Nephron progenitor cell (in vitro differentiated cells): ENCODE results near the gene TRABD2B.

Source experiments
- DNase-seq: peaks from one replicate; pipeline ENCODE4 v3.0.0; 2021
- H3K27ac Mint-ChIP-seq: 2 replicates; pipeline ENCODE4 v1.8.0; 2021; ENCODE audit warnings: mild to moderate bottlenecking, moderate library complexity, mixed read lengths
- H3K27me3 Mint-ChIP-seq: 2 replicates; pipeline ENCODE4 v1.8.0; 2021; ENCODE audit warnings: mild to moderate bottlenecking, low read depth, mixed read lengths; ENCODE audit not compliant: poor library complexity
- H3K36me3 Mint-ChIP-seq: 2 replicates; pipeline ENCODE4 v1.8.0; 2021; ENCODE audit warnings: low read depth, mixed read lengths
- H3K4me1 Mint-ChIP-seq: 2 replicates; pipeline ENCODE4 v1.8.0; 2021; ENCODE audit warnings: mixed read lengths
- H3K4me3 Mint-ChIP-seq: 2 replicates; pipeline ENCODE4 v1.8.0; 2021; ENCODE audit warnings: mild to moderate bottlenecking, moderate library complexity, mixed read lengths
- H3K9me3 Mint-ChIP-seq: 2 replicates; pipeline ENCODE4 v1.8.0; 2021; ENCODE audit warnings: mild to moderate bottlenecking, moderate library complexity, mixed read lengths
- TF ChIP-seq, protein P1 (sequence below): fragments of 200-600 bp; sonication (generic); IDR thresholded peaks from 2 replicates; pipeline ENCODE4 v1.5.0; 2021; ENCODE audit warnings: antibody characterized with exemption

Gene TRABD2B

DNA sequence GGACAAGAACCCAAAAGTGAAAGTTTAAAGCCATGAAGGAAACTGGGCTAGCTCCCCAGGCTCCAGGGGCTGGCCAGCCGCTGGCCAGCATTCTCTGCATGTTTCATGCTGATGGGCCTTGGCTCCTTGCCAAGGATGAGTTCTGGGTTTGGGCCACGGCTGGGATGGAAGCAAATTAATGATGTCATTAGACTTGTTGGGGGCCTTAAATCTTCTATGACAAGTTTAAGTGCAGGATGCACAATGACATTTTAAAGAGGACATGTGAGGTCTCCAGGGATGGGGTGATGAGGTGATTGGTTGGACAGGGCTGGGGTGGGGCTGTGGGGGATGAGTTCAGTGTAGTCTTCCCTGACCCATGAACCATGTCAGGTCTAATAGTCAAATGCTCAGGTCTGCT is 199.6 kb downstream of the TRABD2B start:
- peaks cover 11% of the 10 kb centered on the region for H3K4me1 Mint-ChIP-seq
- no peaks in the 10 kb centered on the region for H3K9me3 Mint-ChIP-seq
- no peak for DNase-seq
- H3K27ac Mint-ChIP-seq = no peak overlapping the region
- peaks cover 19% of the 10 kb centered on the region for H3K27me3 Mint-ChIP-seq
- H3K36me3 Mint-ChIP-seq = peaks cover 41% of the 10 kb centered on the region
- no peak overlapping the region for H3K4me3 Mint-ChIP-seq
- TF ChIP-seq, protein P1, sequence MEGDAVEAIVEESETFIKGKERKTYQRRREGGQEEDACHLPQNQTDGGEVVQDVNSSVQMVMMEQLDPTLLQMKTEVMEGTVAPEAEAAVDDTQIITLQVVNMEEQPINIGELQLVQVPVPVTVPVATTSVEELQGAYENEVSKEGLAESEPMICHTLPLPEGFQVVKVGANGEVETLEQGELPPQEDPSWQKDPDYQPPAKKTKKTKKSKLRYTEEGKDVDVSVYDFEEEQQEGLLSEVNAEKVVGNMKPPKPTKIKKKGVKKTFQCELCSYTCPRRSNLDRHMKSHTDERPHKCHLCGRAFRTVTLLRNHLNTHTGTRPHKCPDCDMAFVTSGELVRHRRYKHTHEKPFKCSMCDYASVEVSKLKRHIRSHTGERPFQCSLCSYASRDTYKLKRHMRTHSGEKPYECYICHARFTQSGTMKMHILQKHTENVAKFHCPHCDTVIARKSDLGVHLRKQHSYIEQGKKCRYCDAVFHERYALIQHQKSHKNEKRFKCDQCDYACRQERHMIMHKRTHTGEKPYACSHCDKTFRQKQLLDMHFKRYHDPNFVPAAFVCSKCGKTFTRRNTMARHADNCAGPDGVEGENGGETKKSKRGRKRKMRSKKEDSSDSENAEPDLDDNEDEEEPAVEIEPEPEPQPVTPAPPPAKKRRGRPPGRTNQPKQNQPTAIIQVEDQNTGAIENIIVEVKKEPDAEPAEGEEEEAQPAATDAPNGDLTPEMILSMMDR = no peak

DNA sequence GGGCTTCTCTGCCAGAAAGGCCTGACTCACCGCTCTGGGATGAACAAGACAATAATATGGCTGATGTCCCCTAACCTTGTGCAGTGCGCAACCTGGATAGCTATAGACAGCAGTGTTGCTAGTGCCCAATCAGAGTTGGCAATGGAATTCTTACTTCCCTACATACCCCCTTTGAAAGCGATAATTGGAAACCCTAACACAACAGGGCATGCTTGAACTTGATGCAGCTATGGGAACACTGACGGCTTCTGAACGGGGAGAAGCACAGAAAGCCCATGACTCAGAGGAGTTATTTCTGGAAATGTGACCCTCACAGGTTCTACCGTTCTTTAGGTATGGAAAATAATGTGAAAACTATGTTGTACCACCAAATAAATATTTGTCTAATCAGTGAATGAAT is 200.6 kb downstream of the TRABD2B start:
- Mint-ChIP-seq H3K36me3 (peaks cover 41% of the 10 kb centered on the region), H3K4me1 (peaks cover 8% of the 10 kb centered on the region)

GRCh38 chr1:47795102-47795501 is 202.1 kb downstream of the TRABD2B start:
- DNase-seq = no peak
- peaks cover 22% of the 10 kb centered on the region for H3K27me3 Mint-ChIP-seq
- no peak overlapping the region for H3K4me3 Mint-ChIP-seq
- H3K9me3 Mint-ChIP-seq = no peaks in the 10 kb centered on the region
- peaks cover 34% of the 10 kb centered on the region for H3K36me3 Mint-ChIP-seq
- TF ChIP-seq, protein P1 = no peak
- peaks cover 8% of the 10 kb centered on the region for H3K4me1 Mint-ChIP-seq
- H3K27ac Mint-ChIP-seq = no peak overlapping the region

More for the DNA sequence above, 200.6 kb downstream of the TRABD2B start:
- H3K9me3 Mint-ChIP-seq = no peaks in the 10 kb centered on the region
- TF ChIP-seq, protein P1 = no peak
- H3K4me3 Mint-ChIP-seq = no peak overlapping the region
- no peak overlapping the region for H3K27ac Mint-ChIP-seq
- H3K27me3 Mint-ChIP-seq = peaks cover 19% of the 10 kb centered on the region
- DNase-seq = no peak

DNA sequence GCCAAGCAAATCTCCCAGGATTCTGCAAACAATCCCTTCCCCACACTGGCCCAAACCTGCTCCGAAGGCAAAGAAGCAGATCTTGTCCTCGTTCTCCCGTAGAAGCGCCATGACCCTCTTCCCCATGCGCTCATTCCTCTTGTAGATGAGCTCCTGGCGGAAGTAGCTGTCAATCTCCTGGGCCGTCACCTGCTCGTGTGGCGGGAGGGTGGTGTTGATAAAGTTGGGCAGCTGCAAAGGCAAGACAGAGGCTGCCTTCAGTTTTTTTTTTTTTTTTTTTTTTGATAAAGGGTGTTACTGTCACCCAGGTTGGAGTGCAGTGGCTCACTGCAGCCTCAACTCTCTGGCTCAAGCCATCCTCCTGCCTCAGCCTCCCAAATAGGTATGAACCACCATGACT is 202.7 kb downstream of the TRABD2B start:
- H3K36me3 Mint-ChIP-seq = peaks cover 32% of the 10 kb centered on the region
- TF ChIP-seq, protein P1 = no peak
- H3K27ac Mint-ChIP-seq = no peak overlapping the region
- peaks cover 23% of the 10 kb centered on the region for H3K27me3 Mint-ChIP-seq
- H3K4me3 Mint-ChIP-seq = no peak overlapping the region
- DNase-seq = no peak
- H3K4me1 Mint-ChIP-seq = peaks cover 8% of the 10 kb centered on the region
- no peaks in the 10 kb centered on the region for H3K9me3 Mint-ChIP-seq

GRCh38 chr1:47794081-47794480 is 203.1 kb downstream of the TRABD2B start:
- Mint-ChIP-seq H3K27ac (no peak overlapping the region), H3K27me3 (peaks cover 26% of the 10 kb centered on the region), H3K36me3 (peaks cover 33% of the 10 kb centered on the region), H3K4me1 (peaks cover 8% of the 10 kb centered on the region), H3K4me3 (no peak overlapping the region), H3K9me3 (no peaks in the 10 kb centered on the region)
- TF ChIP-seq, protein P1 = no peak
- DNase-seq = no peak

DNA sequence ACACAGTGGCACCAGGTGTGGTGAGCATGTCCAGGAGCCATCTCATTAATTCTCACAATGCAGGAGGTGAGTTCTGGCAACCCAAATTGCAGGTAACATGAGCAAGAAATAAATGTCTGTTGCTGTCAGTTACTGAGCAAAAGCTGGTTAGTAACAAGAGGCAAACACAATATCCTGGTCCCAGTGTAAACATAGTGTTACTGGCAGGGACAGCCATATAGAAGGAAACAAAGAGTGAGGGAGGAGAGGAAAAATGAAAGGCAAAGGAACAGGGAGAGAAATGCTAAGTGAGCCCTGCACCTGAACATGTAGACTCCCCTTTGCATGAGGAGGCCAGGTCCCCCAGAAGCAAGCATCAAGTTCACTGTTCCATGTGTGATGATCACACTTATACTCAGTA is 203.6 kb downstream of the TRABD2B start:
- no peak for DNase-seq
- TF ChIP-seq, protein P1 = no peak
- Mint-ChIP-seq H3K9me3 (no peaks in the 10 kb centered on the region), H3K27ac (no peak overlapping the region), H3K27me3 (peaks cover 26% of the 10 kb centered on the region), H3K4me3 (no peak overlapping the region), H3K36me3 (peaks cover 33% of the 10 kb centered on the region), H3K4me1 (peaks cover 8% of the 10 kb centered on the region)
